GM12801 (cell line): ENCODE data around the gene RENBP.

ENCODE experiments used
- TF ChIP-seq, protein P1 (sequence below): IDR thresholded peaks from one replicate; pipeline ENCODE4 v1.5.1; 2011; ENCODE audit warnings: control low read depth; ENCODE audit not compliant: insufficient read length; ENCODE audit errors: extremely low read depth

RENBP gene

DNA sequence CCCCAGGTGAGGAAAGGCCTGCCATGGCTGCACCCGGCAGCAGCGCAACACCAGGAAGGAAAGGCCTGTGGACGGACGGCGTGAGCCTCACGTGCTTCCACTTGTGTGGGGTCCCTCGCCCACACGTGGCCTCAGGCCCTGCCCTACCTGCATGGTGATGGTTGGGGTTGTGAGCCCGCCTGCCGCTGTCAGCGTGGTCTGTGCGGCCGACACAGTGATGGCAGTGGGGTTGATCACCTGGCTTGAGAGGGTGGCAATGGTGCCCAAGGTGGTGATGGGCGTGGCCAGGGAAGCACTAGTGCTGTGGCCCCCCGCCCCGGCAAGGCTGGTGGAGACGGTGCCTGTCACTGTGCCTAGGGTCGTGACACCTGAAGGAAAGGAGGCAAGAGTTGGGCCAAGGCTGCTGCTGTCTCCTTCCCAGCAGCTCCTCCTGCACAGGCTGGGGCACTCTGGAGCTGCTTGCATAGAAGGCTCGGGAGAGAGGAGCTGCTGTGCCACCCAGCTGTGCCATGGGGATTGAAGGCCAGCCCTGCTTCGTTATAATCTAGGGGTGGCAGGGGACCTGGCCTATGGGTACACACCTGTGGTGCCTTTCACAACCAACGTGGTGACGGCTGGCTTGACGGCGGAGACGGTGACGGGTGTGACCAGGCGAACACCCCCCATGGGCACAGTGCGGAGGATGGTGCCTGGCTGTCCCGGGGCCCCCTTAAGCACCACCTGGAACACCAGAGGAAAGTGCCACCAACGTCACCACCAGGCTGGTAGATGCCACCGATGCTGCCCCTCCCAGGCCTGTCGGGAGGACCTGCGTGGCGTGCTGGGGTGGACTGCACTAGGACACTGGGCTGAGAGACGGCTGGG lies 11.8 kb upstream of the RENBP start:
- TF ChIP-seq, protein P1, sequence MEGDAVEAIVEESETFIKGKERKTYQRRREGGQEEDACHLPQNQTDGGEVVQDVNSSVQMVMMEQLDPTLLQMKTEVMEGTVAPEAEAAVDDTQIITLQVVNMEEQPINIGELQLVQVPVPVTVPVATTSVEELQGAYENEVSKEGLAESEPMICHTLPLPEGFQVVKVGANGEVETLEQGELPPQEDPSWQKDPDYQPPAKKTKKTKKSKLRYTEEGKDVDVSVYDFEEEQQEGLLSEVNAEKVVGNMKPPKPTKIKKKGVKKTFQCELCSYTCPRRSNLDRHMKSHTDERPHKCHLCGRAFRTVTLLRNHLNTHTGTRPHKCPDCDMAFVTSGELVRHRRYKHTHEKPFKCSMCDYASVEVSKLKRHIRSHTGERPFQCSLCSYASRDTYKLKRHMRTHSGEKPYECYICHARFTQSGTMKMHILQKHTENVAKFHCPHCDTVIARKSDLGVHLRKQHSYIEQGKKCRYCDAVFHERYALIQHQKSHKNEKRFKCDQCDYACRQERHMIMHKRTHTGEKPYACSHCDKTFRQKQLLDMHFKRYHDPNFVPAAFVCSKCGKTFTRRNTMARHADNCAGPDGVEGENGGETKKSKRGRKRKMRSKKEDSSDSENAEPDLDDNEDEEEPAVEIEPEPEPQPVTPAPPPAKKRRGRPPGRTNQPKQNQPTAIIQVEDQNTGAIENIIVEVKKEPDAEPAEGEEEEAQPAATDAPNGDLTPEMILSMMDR, result no peak

GRCh38 chrX:153955228-153955732 lies 10.8 kb upstream of the RENBP start:
- TF ChIP-seq, protein P1, result no peak

GRCh38 chrX:153954558-153955227 lies 10.2 kb upstream of the RENBP start:
- TF ChIP-seq, protein P1, result no peak

GRCh38 chrX:153953892-153954557 lies 9.6 kb upstream of the RENBP start:
- TF ChIP-seq, protein P1, result no peak

- TF ChIP-seq, protein P1, result no peak
Observed at GRCh38 chrX:153953342-153953830, 8.9 kb upstream of the RENBP start.

DNA sequence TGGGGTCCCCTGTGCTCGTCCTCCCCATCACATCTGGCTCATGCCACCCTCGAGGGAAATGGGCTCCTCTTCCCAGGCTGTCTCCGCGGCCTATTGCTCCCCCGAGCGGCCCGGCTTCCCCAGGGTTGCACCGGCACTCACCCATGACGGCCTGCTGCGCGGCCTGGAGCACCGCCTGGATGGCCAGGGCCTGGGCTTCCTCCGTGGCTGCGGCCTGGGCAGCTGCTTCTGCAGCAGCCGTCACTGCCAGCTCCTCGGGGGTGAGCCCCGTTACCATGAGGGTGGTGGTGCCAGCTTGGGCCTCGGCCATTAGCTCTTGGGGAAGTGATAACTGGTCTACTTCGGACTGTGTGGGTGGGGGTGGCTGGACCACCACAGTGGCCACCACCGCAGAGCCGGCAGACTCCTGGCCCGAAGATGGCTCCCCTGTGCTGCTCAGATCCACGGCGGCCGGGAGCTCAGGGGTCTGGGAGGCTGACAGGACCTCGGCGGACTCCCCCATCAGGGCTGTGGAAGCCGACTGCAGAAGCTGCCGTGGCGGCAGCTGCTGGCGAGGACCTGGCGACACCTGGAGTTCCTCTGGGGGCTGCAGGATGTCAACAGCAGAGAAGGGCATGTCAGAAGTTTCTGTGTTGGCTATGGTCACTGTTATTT lies 8.1 kb upstream of the RENBP start:
- TF ChIP-seq, protein P1, result no peak
